Measurements from ENCODE around the gene FAM120A. TPM values are rescaled to one million over a fixed set of nuclear protein-coding genes. Genes with fewer than 3 reads are reported as not detected.

FAM120A gene
- total and polyA plus RNA-seq, 2 of the 13 experiments (the other 11 are each of a cell fraction or from before 2014, with no cell fraction given): 41.3 to 44.4 TPM

DNA sequence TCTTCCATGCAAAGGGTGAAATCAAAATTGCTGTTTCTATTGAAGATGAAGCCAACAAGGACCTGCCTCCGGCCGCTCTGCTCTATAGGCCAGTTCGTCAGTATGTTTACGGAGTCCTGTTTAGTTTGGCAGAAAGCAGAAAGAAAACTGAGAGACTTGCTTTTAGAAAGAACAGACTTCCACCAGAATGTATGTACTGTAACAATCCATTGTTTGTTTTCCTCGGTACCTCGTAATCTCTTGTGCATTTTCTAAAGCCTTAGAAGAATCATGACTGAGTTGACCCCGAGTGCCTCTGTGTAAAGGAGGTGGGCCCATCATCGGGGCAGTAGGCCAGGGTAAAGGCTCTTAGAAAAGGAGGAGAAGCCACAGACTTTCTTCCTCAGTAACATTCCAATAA lies 80.7 kb downstream of the FAM120A start:
- Histone ChIP-seq H3K79me2 (ENCODE audit: insufficient read depth, low read length) (no peaks in the 10 kb centered on the region), H3K36me3 (replicated peaks in 1 of 2; ENCODE audit: control insufficient read depth in 1 of 2, insufficient read depth in 2 of 2, low read length in 2 of 2) (peaks cover 21 to 78% of the 10 kb centered on the region in 2 experiments), H3K4me2 (ENCODE audit: low read depth, low read length) (no peak overlapping the region), H3K9ac (ENCODE audit: insufficient read depth, low read depth, low read length) (no peak overlapping the region), H3K9me3 (ENCODE audit: low read length) (no peaks in the 10 kb centered on the region), H3K27me3 (ENCODE audit: control insufficient read depth in 1 of 2, insufficient read depth in 2 of 2, low read length in 2 of 2) (no peaks in the 10 kb centered on the region), H3K27ac (ENCODE audit: extremely low read length, insufficient read depth, low read length) (no peak overlapping the region), H3K4me3 (replicated peaks in 1 of 3; ENCODE audit: insufficient read depth in 1 of 3, low read depth in 2 of 3, low read length in 3 of 3) (no peak overlapping the region), H3K4me1 (ENCODE audit: insufficient read depth, low read length) (no peaks in the 10 kb centered on the region), H2AFZ (ENCODE audit: low read length) (no peak overlapping the region), H4K20me1 (ENCODE audit: insufficient read depth, low read length) (no peaks in the 10 kb centered on the region)
- intact Hi-C loops (cut with micrococcal nuclease; ENCODE audit: unreplicated experiment): no loop called here
- FAIRE-seq (no peak), ATAC-seq (no peak), DNase-seq (ENCODE audit: low spot score) (no peak)
- ChIA-PET POLR2A (no interaction called here), CTCF (ENCODE audit: low intra/inter-chr PET ratio, low total read pairs) (no interaction called here)
- no TSS peak for BruUV-seq (replicated peaks)
- 99% methylated on average over 8 of the region's 8 CpGs for WGBS (ENCODE audit: low lambda C conversion rate)
- in situ Hi-C loops (cut with HindIII; ENCODE audit: extremely low pct_ligation_motif_present, low pct_unique_long_range_greater_than_20kb): no loop called here
- no peak for TF ChIP-seq AGO2 (optimal IDR thresholded peaks at IDR 0.05; ENCODE audit: low read depth, low read length)
- TF ChIP-seq NR1H2 (CRISPR knock-in tag; IDR thresholded peaks at IDR 0.05; ENCODE audit: borderline replicate concordance, low read depth): no peak
- TF ChIP-seq ZNF646 (CRISPR knock-in tag; IDR thresholded peaks at IDR 0.05): no peak
- TF ChIP-seq, protein P1, sequence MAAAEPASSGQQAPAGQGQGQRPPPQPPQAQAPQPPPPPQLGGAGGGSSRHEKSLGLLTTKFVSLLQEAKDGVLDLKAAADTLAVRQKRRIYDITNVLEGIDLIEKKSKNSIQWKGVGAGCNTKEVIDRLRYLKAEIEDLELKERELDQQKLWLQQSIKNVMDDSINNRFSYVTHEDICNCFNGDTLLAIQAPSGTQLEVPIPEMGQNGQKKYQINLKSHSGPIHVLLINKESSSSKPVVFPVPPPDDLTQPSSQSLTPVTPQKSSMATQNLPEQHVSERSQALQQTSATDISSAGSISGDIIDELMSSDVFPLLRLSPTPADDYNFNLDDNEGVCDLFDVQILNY (CRISPR knock-in tag; conservative IDR thresholded peaks at IDR 0.05): no peak
- TF ChIP-seq ZNF883 (CRISPR knock-in tag; IDR thresholded peaks at IDR 0.05; ENCODE audit: not compliant biosample characterization): no peak
- TF ChIP-seq CEBPB (IDR thresholded peaks at IDR 0.05; ENCODE audit: borderline replicate concordance, low read depth, low read length): no peak
- no peak for TF ChIP-seq MTERF4 (CRISPR knock-in tag; IDR thresholded peaks at IDR 0.05)
- no peak for TF ChIP-seq ZNF205 (CRISPR knock-in tag; IDR thresholded peaks at IDR 0.05)
- no peak for TF ChIP-seq ZSCAN31 (CRISPR knock-in tag; IDR thresholded peaks at IDR 0.05; ENCODE audit: low read depth)
- TF ChIP-seq, protein P2, sequence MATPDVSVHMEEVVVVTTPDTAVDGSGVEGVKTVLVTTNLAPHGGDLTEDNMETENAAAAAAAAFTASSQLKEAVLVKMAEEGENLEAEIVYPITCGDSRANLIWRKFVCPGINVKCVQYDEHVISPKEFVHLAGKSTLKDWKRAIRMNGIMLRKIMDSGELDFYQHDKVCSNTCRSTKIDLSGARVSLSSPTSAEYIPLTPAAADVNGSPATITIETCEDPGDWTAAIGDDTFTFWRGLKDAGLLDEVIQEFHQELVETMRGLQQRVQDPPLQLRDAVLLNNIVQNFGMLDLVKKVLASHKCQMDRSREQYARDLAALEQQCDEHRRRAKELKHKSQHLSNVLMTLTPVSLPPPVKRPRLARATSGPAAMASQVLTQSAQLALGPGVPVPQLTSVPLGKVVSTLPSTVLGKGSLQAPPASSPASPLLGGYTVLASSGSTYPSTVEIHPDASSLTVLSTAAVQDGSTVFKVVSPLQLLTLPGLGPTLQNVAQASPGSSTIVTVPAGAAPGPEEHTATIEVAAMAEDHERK (CRISPR knock-in tag; IDR thresholded peaks at IDR 0.05; ENCODE audit: low read depth): no peak
- TF ChIP-seq TRIM24 (CRISPR knock-in tag; IDR thresholded peaks at IDR 0.05): no peak
- TF ChIP-seq ZNF75D (CRISPR knock-in tag; IDR thresholded peaks at IDR 0.05; ENCODE audit: borderline replicate concordance): no peak
- no peak for TF ChIP-seq ZSCAN21 (CRISPR knock-in tag; IDR thresholded peaks at IDR 0.05; ENCODE audit: borderline replicate concordance)
- TF ChIP-seq CAMTA2 (CRISPR knock-in tag; IDR thresholded peaks at IDR 0.05; ENCODE audit: borderline replicate concordance): no peak
- no peak for TF ChIP-seq SP140L (CRISPR knock-in tag; IDR thresholded peaks at IDR 0.05; ENCODE audit: borderline replicate concordance)

Measured in HepG2 (cell line).